NOMO-1 treated with dmso at 0.1 percent for 144 hours (cell line): ENCODE data around the gene TJP1.
"Not testable (repeated sequence)": the region's sequence is repeated elsewhere in the genome, so short reads cannot be mapped to it uniquely, and the experiment has no call there.

Source experiments
- DNase-seq: peaks from one replicate; lab custom pipeline; 2025; ENCODE audit not compliant: unreplicated experiment; lab: John Stamatoyannopoulos, UW

TJP1 gene

GRCh38 chr15:29800491-29801366 is 21.5 kb downstream of the TJP1 start:
- DNase-seq = no peak

DNA sequence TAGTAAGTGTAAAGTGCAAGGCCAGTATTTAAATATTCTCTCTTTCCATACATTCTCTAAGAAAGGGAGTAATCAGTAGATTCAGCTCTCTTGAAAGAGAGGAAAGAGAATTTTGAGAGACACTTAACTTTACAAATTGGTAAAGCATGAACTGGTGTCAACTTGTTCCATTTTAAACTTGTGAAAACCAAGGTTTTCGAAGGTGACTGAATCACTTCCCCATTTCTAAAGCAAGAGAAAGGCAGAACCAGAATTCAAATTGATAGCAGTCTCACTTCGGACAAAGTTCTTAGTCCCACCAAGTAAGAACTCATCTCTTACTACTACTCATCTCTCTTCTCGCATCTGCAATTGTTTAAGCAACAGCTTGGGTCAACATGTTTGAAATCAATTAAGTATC is 22.4 kb downstream of the TJP1 start:
- DNase-seq = no peak

DNA sequence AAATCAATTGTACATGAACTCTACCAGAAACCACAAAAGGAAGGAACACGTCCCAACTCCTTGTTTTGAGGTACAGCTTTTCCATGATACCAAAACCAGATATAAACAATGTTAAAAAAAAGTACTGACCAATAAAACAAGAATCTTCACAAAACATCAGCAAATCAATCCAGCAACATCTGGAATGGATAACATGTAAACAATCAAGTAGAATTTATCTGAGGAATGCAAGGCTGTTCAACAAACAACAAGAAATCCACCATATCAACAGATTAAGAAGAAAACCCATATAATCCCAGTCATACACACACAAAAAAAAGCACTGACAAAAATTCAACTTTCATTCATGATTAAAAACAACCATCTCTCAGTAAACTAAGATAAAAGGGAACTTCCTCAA is 26.7 kb downstream of the TJP1 start:
- DNase-seq = no peak

GRCh38 chr15:29792426-29793159 is 29.7 kb downstream of the TJP1 start:
- DNase-seq = no peak

GRCh38 chr15:29790607-29791006 is 31.7 kb downstream of the TJP1 start:
- DNase-seq = no peak

- no peak for DNase-seq
Measured at GRCh38 chr15:29789871-29790270, 32.4 kb downstream of the TJP1 start.

DNA sequence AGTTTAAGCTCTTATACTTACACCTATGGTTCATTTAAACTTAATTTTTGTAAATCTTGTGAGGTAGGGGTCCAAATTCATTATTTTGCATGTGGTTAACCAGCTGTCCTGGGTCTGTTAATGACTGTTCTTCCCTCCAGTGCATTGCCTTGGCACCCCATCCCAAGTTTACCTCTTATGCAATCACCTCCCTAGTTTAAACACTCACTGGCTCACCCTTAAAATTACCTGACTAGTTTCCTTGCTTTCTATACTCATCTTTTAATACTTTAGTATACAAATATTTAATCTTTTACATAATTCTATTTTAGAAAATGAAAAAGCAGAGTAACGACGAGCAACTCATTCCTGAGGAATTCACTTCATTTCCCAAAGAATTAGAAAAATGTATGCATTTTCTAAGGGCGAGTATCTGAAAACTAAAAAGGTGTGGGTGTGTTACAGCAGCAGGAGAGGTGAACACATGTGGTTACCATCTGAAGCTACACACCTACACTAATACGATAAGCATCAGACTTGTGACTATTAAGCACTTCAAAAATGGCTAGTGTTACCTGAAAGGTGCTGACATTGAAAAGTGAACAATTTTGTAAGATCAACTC is 33.7 kb downstream of the TJP1 start:
- no peak for DNase-seq

DNA sequence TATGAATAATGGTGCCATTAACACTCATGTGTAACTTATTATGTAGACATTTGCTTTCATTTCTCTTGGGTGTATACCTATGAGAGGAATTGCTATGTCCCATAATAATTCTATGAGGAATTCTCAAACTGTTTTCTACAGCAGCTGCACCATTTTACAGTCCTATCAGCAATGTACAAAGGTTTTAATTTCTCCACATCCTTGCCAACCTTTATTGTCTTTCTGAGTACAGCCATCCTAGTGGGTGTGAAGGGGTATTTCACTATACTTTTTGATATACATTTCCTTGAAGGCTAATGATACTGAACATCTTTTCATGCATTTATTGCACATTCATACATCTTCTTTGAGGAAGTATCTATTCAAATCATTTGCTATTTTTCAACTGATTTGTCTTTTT is 34.5 kb downstream of the TJP1 start:
- DNase-seq = no peak

GRCh38 chr15:29785642-29786041 is 36.6 kb downstream of the TJP1 start:
- no peak for DNase-seq

GRCh38 chr15:29785136-29785535 is 37.1 kb downstream of the TJP1 start:
- DNase-seq = no peak

DNA sequence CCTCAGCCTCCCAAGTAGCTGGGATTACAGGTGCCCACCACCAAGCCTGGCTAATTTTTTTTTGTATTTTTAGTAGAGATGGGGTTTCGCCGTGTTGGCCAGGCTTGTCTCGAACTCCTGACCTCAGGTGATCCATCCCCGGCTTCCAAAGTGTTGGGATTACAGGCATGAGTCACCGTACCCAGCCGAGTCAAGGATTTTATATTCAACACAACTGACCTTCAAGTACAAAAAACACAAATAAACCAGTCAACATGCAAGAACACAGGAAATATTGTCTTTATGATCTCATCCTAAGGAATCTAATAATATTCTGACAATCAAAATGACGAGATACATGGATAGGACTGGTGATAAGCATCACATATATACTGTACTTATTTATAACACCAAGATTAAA is 37.9 kb downstream of the TJP1 start:
- DNase-seq = no peak

GRCh38 chr15:29782816-29783215 is 39.5 kb downstream of the TJP1 start:
- DNase-seq = not testable (repeated sequence)

- DNase-seq = no peak
Measured at GRCh38 chr15:29778382-29778781, 43.9 kb downstream of the TJP1 start.

GRCh38 chr15:29776859-29777258 is 45.4 kb downstream of the TJP1 start:
- DNase-seq = no peak

DNA sequence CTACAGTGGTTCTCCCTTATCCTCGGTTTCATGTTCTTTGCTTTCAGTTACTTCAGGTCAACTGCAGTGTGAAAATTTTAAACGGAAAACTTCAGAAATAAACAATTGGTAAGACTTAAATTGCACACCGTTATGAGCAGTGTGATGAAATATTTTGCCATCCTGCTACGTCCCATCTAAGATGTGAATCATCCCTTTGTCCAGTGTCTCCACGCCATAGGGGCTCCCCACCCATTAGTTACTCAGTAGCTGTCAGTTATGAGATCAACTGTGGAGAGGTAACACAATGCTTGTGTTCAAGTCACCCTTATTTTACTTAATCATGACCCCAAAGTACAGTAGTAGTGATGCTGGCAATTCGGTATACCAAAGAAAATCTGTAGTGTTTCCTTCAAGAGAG is 47.4 kb downstream of the TJP1 start:
- DNase-seq = no peak

DNA sequence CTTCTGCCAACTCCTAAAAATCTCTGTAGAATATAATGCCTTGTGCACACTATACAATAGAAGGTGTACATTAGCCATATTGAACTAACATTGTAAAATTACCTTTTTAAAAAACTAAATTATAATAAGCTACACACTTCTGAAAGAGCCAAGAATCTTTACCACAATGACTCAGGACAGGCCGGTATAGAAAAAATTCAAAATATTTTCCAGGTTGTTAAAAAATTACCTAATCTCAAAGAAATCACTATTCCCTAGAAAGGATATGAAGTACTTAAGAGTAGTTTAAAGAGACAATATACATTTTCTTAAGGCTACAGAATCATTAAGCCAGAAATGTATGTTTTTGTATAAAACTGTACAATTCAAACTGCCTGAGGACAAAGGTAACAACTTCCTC is 48.5 kb downstream of the TJP1 start:
- no peak for DNase-seq

GRCh38 chr15:29773000-29773399 is 49.3 kb downstream of the TJP1 start:
- DNase-seq = no peak

- no peak for DNase-seq
Measured at GRCh38 chr15:29770796-29771195, 51.5 kb downstream of the TJP1 start.

- no peak for DNase-seq
Measured at GRCh38 chr15:29765898-29766527, 56.3 kb downstream of the TJP1 start.

DNA sequence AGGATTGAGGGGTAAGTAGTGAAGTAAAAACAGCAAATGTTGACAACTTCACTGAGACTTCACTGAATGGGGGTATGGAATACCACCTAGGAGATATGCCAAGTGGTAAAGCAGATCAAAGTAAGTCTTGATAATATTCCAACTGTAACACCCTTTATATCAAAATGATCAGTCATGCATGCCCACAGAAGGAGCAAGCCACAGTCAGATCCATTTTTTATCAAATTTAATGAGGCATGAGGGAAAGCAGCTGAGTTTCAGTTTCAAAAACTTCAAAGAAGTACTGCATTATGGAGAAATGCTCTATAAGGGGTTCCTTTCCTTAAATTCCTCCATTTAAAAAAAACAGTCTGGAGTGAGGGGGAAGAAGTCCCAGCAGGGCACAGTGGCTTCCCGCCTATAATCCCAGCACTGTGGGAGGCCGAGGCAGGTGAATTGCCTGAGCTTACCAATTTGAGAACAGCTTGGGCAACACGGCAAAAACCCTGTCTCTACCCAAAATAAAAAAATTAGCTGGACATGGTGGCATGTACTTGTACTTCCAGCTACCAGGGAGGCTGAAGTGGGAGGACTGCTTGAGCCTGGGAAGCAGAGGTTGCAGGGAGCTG is 56.9 kb downstream of the TJP1 start:
- DNase-seq = no peak

- no peak for DNase-seq
Measured at GRCh38 chr15:29759596-29759995, 62.7 kb downstream of the TJP1 start.
